Measurements from ENCODE around the gene TSPAN7.

DNA sequence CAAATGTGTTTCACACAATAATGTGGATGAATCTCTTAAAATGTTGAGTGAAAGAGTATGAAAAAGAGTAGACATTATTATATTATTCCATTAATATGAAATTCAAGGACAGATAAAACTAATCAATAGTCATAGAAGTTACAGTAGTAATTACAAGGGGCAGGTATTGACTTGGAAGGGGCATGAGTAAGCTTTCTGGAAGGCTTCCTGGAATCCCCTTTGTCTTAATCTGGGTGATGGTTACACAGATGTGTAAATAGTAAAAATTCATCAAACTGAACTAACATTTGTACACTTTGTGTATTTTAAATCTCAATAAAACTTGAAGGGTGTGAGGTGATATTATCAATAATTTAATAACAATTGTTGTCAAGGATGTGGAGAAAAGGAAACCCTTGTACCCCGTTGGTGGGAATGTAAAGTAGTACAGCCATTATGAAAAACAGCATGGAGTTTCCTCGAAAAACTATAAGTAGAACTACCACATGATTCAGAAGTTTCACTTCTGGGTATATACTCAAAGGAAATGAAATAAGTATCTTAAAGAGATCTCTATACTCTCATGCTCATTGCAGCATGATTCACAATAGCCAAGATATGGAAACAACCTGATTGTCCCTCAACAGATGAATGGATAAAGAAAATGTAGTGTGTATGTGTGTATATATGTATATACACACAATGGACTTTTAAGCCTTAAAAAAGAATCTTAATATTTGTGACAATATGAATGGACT, 143.0 kb downstream of the TSPAN7 start:
- TF ChIP-seq, protein P1, sequence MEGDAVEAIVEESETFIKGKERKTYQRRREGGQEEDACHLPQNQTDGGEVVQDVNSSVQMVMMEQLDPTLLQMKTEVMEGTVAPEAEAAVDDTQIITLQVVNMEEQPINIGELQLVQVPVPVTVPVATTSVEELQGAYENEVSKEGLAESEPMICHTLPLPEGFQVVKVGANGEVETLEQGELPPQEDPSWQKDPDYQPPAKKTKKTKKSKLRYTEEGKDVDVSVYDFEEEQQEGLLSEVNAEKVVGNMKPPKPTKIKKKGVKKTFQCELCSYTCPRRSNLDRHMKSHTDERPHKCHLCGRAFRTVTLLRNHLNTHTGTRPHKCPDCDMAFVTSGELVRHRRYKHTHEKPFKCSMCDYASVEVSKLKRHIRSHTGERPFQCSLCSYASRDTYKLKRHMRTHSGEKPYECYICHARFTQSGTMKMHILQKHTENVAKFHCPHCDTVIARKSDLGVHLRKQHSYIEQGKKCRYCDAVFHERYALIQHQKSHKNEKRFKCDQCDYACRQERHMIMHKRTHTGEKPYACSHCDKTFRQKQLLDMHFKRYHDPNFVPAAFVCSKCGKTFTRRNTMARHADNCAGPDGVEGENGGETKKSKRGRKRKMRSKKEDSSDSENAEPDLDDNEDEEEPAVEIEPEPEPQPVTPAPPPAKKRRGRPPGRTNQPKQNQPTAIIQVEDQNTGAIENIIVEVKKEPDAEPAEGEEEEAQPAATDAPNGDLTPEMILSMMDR (IDR thresholded peaks at IDR 0.05; ENCODE audit: insufficient read depth, low read length) = no peak
- TF ChIP-seq POLR2AphosphoS5 (IDR thresholded peaks at IDR 0.05; ENCODE audit: low read depth) = no peak
